ENCODE measurements around the gene VCP. TPM values are rescaled to one million over a fixed set of nuclear protein-coding genes. Genes with fewer than 3 reads are reported as not detected.

VCP gene
- polyA plus RNA-seq, 1 experiment: 333 TPM

DNA sequence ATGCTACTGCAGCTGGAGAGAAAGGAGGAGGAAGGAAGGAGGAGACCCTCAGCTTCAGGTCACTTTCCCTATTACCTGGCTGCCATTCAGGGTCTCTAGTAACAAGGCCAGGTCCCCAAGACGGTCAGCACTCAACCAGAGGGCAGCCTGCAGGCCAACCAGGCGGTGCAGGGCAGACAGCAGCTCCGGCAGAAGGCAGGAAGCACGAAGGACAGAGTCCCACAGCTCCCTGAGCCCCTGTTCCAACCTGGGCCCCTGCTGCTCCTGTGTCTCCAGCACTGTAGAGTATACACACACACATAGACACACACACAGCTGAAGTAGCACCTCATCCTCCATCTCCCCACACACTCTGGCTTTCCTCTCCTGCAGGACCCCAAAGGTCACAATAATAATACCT, 5.6 kb upstream of the VCP start:
- POLR2A ChIA-PET: no interaction called here
- no peaks in the 10 kb centered on the region for H3K36me3 ChIP-seq (ENCODE audit: control insufficient read depth, insufficient read depth, low read length)
- no peak overlapping the region for H3K4me3 ChIP-seq (ENCODE audit: low read depth, low read length)
- no peaks in the 10 kb centered on the region for H3K27me3 ChIP-seq (ENCODE audit: control insufficient read depth, insufficient read depth, low read length)
- CTCF ChIA-PET: interaction anchor here (8.1 kb wide), 1 partner anchor 17 kb away, joined by 59 read pairs; the partner anchor contains the start of gene PIGO
- TF ChIP-seq, protein P1, sequence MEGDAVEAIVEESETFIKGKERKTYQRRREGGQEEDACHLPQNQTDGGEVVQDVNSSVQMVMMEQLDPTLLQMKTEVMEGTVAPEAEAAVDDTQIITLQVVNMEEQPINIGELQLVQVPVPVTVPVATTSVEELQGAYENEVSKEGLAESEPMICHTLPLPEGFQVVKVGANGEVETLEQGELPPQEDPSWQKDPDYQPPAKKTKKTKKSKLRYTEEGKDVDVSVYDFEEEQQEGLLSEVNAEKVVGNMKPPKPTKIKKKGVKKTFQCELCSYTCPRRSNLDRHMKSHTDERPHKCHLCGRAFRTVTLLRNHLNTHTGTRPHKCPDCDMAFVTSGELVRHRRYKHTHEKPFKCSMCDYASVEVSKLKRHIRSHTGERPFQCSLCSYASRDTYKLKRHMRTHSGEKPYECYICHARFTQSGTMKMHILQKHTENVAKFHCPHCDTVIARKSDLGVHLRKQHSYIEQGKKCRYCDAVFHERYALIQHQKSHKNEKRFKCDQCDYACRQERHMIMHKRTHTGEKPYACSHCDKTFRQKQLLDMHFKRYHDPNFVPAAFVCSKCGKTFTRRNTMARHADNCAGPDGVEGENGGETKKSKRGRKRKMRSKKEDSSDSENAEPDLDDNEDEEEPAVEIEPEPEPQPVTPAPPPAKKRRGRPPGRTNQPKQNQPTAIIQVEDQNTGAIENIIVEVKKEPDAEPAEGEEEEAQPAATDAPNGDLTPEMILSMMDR (IDR thresholded peaks at IDR 0.05; ENCODE audit: insufficient read depth, low read depth, low read length): no peak
- DNase-seq (ENCODE audit: low read depth): no peak

DNA sequence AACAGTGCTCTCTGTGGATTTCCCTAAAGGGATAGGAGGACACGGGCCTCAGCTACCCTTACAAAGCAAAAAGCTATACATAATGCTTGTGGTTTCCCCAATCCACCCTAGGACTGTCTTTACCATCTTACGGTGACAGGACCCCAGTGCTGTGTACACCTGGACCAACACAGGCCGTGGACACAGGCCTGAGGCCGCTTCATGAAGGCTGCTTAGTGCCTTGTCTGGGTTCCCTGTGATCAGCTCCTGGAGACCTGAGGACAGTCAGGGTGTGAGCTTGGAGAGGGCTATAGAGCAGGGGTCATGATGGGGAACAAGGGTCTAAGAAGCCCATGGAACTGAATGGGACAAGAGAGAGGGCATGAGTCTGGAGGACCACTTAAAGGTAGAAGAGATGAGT, 4.4 kb upstream of the VCP start:
- ChIA-PET CTCF (interaction anchor here (0.6 to 8.1 kb wide), 2 partner anchors 18 to 526 kb away, joined by 3 to 59 read pairs; partner anchors contain the start of gene PIGO), POLR2A (no interaction called here)
- Histone ChIP-seq H3K27me3 (ENCODE audit: control insufficient read depth, insufficient read depth, low read length) (no peaks in the 10 kb centered on the region), H3K36me3 (ENCODE audit: control insufficient read depth, insufficient read depth, low read length) (no peaks in the 10 kb centered on the region), H3K4me3 (ENCODE audit: low read depth, low read length) (no peak overlapping the region)
- DNase-seq (ENCODE audit: low read depth): no peak
- TF ChIP-seq, protein P1 (IDR thresholded peaks at IDR 0.05; ENCODE audit: insufficient read depth, low read depth, low read length): no peak

DNA sequence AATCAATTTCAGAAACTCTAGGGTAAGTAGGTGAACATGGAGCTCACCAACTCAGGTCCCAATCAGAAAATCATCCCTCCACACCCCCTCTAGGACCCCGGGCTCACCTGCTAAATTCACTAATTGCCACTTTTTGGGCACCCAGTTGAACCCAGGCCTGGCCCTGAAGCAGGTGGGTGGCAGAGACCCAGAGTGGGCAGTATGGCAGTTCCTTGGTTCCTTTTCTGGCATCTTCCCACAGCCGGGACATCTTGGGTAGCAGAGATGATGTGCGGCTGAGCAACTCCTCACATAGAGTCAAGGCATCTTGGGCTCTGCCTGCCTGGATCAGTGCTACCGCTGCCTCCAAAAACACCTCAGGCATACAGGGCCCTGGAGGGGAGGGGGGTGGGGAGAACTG, 2.9 kb upstream of the VCP start:
- POLR2A ChIA-PET: no interaction called here

DNA sequence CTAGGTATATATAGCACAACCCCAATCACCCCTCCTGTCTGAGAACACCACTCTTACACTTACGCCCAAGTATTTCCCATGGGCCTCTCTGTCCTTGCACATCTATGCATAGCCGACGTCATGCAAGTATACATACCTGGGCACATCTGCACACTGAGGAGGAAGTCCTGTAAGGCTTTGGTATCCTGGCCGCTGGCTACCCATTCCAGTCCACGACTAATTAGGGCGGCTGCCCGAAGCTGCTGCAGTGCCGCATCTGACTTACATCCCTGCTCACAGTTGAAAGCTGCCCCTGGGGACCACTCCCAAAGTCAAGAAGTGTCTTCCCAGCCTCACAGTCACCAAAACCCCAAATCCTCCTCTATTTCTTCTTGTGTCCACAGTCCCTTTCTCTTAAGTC, 2.4 kb upstream of the VCP start:
- ChIA-PET POLR2A (no interaction called here), CTCF (no interaction called here)
- TF ChIP-seq, protein P1 (IDR thresholded peaks at IDR 0.05; ENCODE audit: insufficient read depth, low read depth, low read length): no peak
- DNase-seq (ENCODE audit: low read depth): no peak
- Histone ChIP-seq H3K4me3 (ENCODE audit: low read depth, low read length) (no peak overlapping the region), H3K27me3 (ENCODE audit: control insufficient read depth, insufficient read depth, low read length) (no peaks in the 10 kb centered on the region), H3K36me3 (ENCODE audit: control insufficient read depth, insufficient read depth, low read length) (no peaks in the 10 kb centered on the region)

More for the DNA sequence above, 2.9 kb upstream of the VCP start:
- Histone ChIP-seq H3K27me3 (ENCODE audit: control insufficient read depth, insufficient read depth, low read length) (no peaks in the 10 kb centered on the region), H3K36me3 (ENCODE audit: control insufficient read depth, insufficient read depth, low read length) (no peaks in the 10 kb centered on the region), H3K4me3 (ENCODE audit: low read depth, low read length) (no peak overlapping the region)
- TF ChIP-seq, protein P1 (IDR thresholded peaks at IDR 0.05; ENCODE audit: insufficient read depth, low read depth, low read length): no peak
- CTCF ChIA-PET: no interaction called here
- no peak for DNase-seq (ENCODE audit: low read depth)

DNA sequence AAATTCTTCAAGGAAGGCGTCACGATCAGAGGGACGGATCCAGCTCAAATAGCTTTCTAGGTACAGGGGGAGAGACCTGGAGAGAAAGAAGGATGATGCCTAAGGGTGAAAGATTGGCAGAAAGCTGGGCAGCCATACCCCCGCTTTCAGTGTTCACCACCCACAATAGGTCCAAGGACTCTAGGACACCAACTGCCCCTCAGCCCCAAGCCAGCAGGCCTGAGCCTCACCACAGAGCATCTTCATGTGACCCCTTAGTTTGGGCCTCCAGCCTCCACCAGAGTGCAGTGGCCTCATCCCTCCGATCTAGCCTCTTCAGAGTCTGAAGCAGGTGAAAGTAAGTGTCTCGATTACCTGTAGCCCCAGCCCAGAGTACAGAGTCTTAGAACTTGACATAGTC, 1.7 kb upstream of the VCP start:
- POLR2A ChIA-PET: no interaction called here
- no peaks in the 10 kb centered on the region for H3K27me3 ChIP-seq (ENCODE audit: control insufficient read depth, insufficient read depth, low read length)
- CTCF ChIA-PET: no interaction called here
- TF ChIP-seq, protein P1 (IDR thresholded peaks at IDR 0.05; ENCODE audit: insufficient read depth, low read depth, low read length): no peak
- DNase-seq (ENCODE audit: low read depth): no peak
- H3K4me3 ChIP-seq (ENCODE audit: low read depth, low read length): no peak overlapping the region
- no peaks in the 10 kb centered on the region for H3K36me3 ChIP-seq (ENCODE audit: control insufficient read depth, insufficient read depth, low read length)

Data from BJ (cell line).